H9 (cell line): ENCODE measurements around the gene CENPM. TPM values are rescaled to one million over a fixed set of nuclear protein-coding genes. Genes with fewer than 3 reads are reported as not detected.
A peak's percentile ranks its signal among the peaks of the same experiment; 100 is the strongest.

Experiments used
- DNase-seq: peaks from one replicate; pipeline ENCODE4 v3.0.0-alpha.2; 2017
- H2AFZ ChIP-seq: one replicate; pipeline ENCODE4 v1.6.1; 2013; ENCODE audit warnings: mild to moderate bottlenecking, low read length, control low read depth, moderate library complexity
- H2AK5ac ChIP-seq: 2 replicates; pipeline ENCODE4 v1.6.1; 2013; ENCODE audit warnings: low read length, control low read depth, mixed read lengths; ENCODE audit not compliant: insufficient read length
- H2BK120ac ChIP-seq: one replicate; pipeline ENCODE4 v1.6.1; 2013; ENCODE audit warnings: low read depth, mild to moderate bottlenecking, low read length, control low read depth, inconsistent platforms; ENCODE audit not compliant: poor library complexity, severe bottlenecking
- H2BK12ac ChIP-seq: 2 replicates; pipeline ENCODE4 v1.6.1; 2013; ENCODE audit warnings: low read length, control low read depth, mixed read lengths, low read depth; ENCODE audit not compliant: insufficient read length
- H2BK15ac ChIP-seq: 2 replicates; pipeline ENCODE4 v1.6.1; 2013; ENCODE audit warnings: low read depth, low read length, control low read depth
- H2BK20ac ChIP-seq: one replicate; pipeline ENCODE4 v1.6.1; 2013; ENCODE audit warnings: low read depth, mild to moderate bottlenecking, low read length, control low read depth, inconsistent platforms; ENCODE audit not compliant: poor library complexity, severe bottlenecking
- H2BK5ac ChIP-seq: 2 replicates; pipeline ENCODE4 v1.6.1; 2013; ENCODE audit warnings: low read length, control low read depth, mixed read lengths; ENCODE audit not compliant: insufficient read length
- H3K14ac ChIP-seq: 2 replicates; pipeline ENCODE4 v1.6.1; 2013; ENCODE audit warnings: low read length, control low read depth; ENCODE audit not compliant: insufficient read depth
- H3K18ac ChIP-seq: 2 replicates; pipeline ENCODE4 v1.6.1; 2013; ENCODE audit warnings: low read depth, mild to moderate bottlenecking, mixed read lengths, low read length, control low read depth; ENCODE audit not compliant: insufficient read length
- H3K23ac ChIP-seq: 2 replicates; pipeline ENCODE4 v1.6.1; 2013; ENCODE audit warnings: low read length, control low read depth, mixed read lengths, low read depth; ENCODE audit not compliant: insufficient read length
- H3K23me2 ChIP-seq: 2 replicates; pipeline ENCODE4 v1.6.1; 2013; ENCODE audit warnings: low read depth, mild to moderate bottlenecking, mixed read lengths, low read length, control low read depth; ENCODE audit not compliant: insufficient read length, poor library complexity, severe bottlenecking
- H3K27ac ChIP-seq: 2 replicates; pipeline ENCODE4 v1.5.1; 2013; ENCODE audit warnings: low read length, control low read depth, mixed read lengths, low read depth; ENCODE audit not compliant: insufficient read length
- H3K27me3 ChIP-seq: 2 replicates; pipeline ENCODE4 v1.6.1; 2013; ENCODE audit warnings: low read length, control low read depth, inconsistent platforms; ENCODE audit not compliant: insufficient read depth
- H3K4ac ChIP-seq: 2 replicates; pipeline ENCODE4 v1.6.1; 2013; ENCODE audit warnings: low read depth, mild to moderate bottlenecking, control low read depth, inconsistent platforms, low read length, moderate library complexity
- H3K4me1 ChIP-seq: 2 replicates; pipeline ENCODE4 v1.6.1; 2013; ENCODE audit warnings: low read length, control low read depth, inconsistent platforms; ENCODE audit not compliant: insufficient read depth
- H3K4me2 ChIP-seq: 2 replicates; pipeline ENCODE4 v1.6.1; 2013; ENCODE audit warnings: low read length, control low read depth, mixed read lengths; ENCODE audit not compliant: insufficient read length, insufficient read depth
- H3K56ac ChIP-seq: 2 replicates; pipeline ENCODE4 v1.6.1; 2013; ENCODE audit warnings: low read depth, mild to moderate bottlenecking, mixed read lengths, low read length, control low read depth; ENCODE audit not compliant: insufficient read length
- H3K79me1 ChIP-seq: 2 replicates; pipeline ENCODE4 v1.6.1; 2013; ENCODE audit warnings: low read depth, mild to moderate bottlenecking, moderate library complexity, low read length, control low read depth, inconsistent platforms; ENCODE audit not compliant: insufficient read depth, poor library complexity, severe bottlenecking
- H3K79me2 ChIP-seq: 2 replicates; pipeline ENCODE4 v1.6.1; 2013; ENCODE audit warnings: low read length, control low read depth, inconsistent platforms; ENCODE audit not compliant: insufficient read depth
- H3K9ac ChIP-seq: 2 replicates; pipeline ENCODE4 v1.6.1; 2013; ENCODE audit warnings: low read length, control low read depth, mixed read lengths; ENCODE audit not compliant: insufficient read length; ENCODE audit errors: extremely low read depth
- H3K9me3 ChIP-seq: one replicate; pipeline ENCODE4 v1.6.1; 2013; ENCODE audit warnings: low read depth, low read length, inconsistent platforms; ENCODE audit not compliant: control insufficient read depth
- H3T11ph ChIP-seq: one replicate; pipeline ENCODE4 v1.6.1; 2013; ENCODE audit warnings: mild to moderate bottlenecking, low read length, control low read depth, inconsistent platforms
- H4K20me1 ChIP-seq: one replicate; pipeline ENCODE4 v1.6.1; 2013; ENCODE audit not compliant: control insufficient read depth, insufficient read length, insufficient read depth
- H4K5ac ChIP-seq: 2 replicates; pipeline ENCODE4 v1.6.1; 2013; ENCODE audit warnings: low read depth, mild to moderate bottlenecking, mixed read lengths, low read length, control low read depth; ENCODE audit not compliant: insufficient read length
- H4K8ac ChIP-seq: replicated peaks from 2 replicates; pipeline ENCODE4 v1.6.1; 2013; ENCODE audit warnings: low read length, control low read depth, mixed read lengths, low read depth; ENCODE audit not compliant: insufficient read length
- H4K91ac ChIP-seq: 2 replicates; pipeline ENCODE4 v1.6.1; 2013; ENCODE audit warnings: low read depth, mild to moderate bottlenecking, moderate library complexity, mixed read lengths, low read length, control low read depth; ENCODE audit not compliant: insufficient read length
- H3K27ac Mint-ChIP-seq, 3 experiments: 2 replicates in 2 of 3; 3 replicates in 1 of 3; pipeline ENCODE4 v1.8.0; 2020 to 2021; ENCODE audit warnings: mixed read lengths in 3 of 3, mild to moderate bottlenecking in 1 of 3, moderate library complexity in 1 of 3
- H3K27me3 Mint-ChIP-seq: 2 replicates; pipeline ENCODE4 v1.8.0; 2021; ENCODE audit warnings: low read depth, mild to moderate bottlenecking, moderate library complexity, mixed read lengths
- H3K36me3 Mint-ChIP-seq, 3 experiments: 2 replicates in 2 of 3; 3 replicates in 1 of 3; pipeline ENCODE4 v1.8.0; 2020 to 2021; ENCODE audit warnings: low read depth in 3 of 3, mixed read lengths in 3 of 3; ENCODE audit not compliant: insufficient read depth in 1 of 3
- H3K4me1 Mint-ChIP-seq, 2 experiments: 2 replicates each; pipeline ENCODE4 v1.8.0; 2020; ENCODE audit warnings: mixed read lengths in 2 of 2
- H3K4me3 Mint-ChIP-seq, 2 experiments: 2 replicates in 1 of 2; 3 replicates in 1 of 2; pipeline ENCODE4 v1.8.0; 2020 to 2021; ENCODE audit warnings: mild to moderate bottlenecking in 2 of 2, mixed read lengths in 2 of 2, moderate library complexity in 1 of 2
- H3K9me3 Mint-ChIP-seq, 2 experiments: 2 replicates in 1 of 2; 3 replicates in 1 of 2; pipeline ENCODE4 v1.8.0; 2020; ENCODE audit warnings: mild to moderate bottlenecking in 2 of 2, mixed read lengths in 2 of 2, moderate library complexity in 1 of 2
- CTCF ChIP-seq: fragments of 200-600 bp; sonication (generic); conservative IDR thresholded peaks from 3 replicates; pipeline ENCODE4 v1.8.0; 2021; ENCODE audit warnings: antibody characterized with exemption, mild to moderate bottlenecking
- WGBS: extraction: QIAGEN DNeasy Blood & Tissue Kit; methylation state at CpG from one replicate; pipeline ENCODE4 v1.1.7; 2013; ENCODE audit warnings: missing lambda C conversion rate, low lambda C conversion rate, mixed read lengths; ENCODE audit not compliant: insufficient read length; ENCODE audit errors: extremely low coverage; 5-methylcytosine and 5-hydroxymethylcytosine counted together
- total RNA-seq: library from RNA; stranded (reverse); gene quantifications from 2 replicates; pipeline ENCODE4 v1.2.1, GENCODE V29; 2021

Gene CENPM
- total RNA-seq, 1 experiment from 2014 or later, result 36.5 TPM

GRCh38 chr22:41907436-41908401 lies 39.2 kb downstream of the CENPM start:
- H2BK5ac ChIP-seq, result no peak overlapping the region
- no peak overlapping the region for H4K91ac ChIP-seq
- H2BK120ac ChIP-seq, result no peak overlapping the region
- peaks cover 23% of the 10 kb centered on the region; the same call in 1 of the 2 replicates for H3K27me3 ChIP-seq
- H3K27ac ChIP-seq, result no peak overlapping the region
- no peak overlapping the region for H2BK20ac ChIP-seq
- H4K5ac ChIP-seq, result no peak overlapping the region
- no peak for TF ChIP-seq CTCF
- no peak overlapping the region for H3K56ac ChIP-seq
- H3K27me3 Mint-ChIP-seq, result peaks cover 41% of the 10 kb centered on the region
- no peak overlapping the region for H4K8ac ChIP-seq
- no peak overlapping the region for H3K18ac ChIP-seq
- H3K4me1 ChIP-seq, result no peaks in the 10 kb centered on the region
- peaks cover 9 to 17% of the 10 kb centered on the region in 2 experiments for H3K4me1 Mint-ChIP-seq
- H2BK12ac ChIP-seq, result no peak overlapping the region
- no peaks in the 10 kb centered on the region for H3K23me2 ChIP-seq
- no peaks in the 10 kb centered on the region for H4K20me1 ChIP-seq
- H2BK15ac ChIP-seq, result no peak overlapping the region
- H3T11ph ChIP-seq, result no peak overlapping the region
- no peak overlapping the region for H2AFZ ChIP-seq
- no peak overlapping the region for H3K4me2 ChIP-seq
- H3K27ac Mint-ChIP-seq, result no peak overlapping the region; a peak in 1 of 7 replicates
- no peaks in the 10 kb centered on the region for H3K79me1 ChIP-seq
- H2AK5ac ChIP-seq, result no peak overlapping the region
- H3K9ac ChIP-seq, result no peak overlapping the region
- no CpG with 5 or more reads among the region's 10 CpGs for WGBS
- no peak overlapping the region for H3K4ac ChIP-seq
- no peaks in the 10 kb centered on the region for H3K79me2 ChIP-seq
- DNase-seq, result peak; percentile 39
- H3K4me3 Mint-ChIP-seq, result no peak overlapping the region
- no peak overlapping the region for H3K23ac ChIP-seq
- no peaks in the 10 kb centered on the region for H3K9me3 ChIP-seq
- H3K14ac ChIP-seq, result no peak overlapping the region
- peaks cover 14 to 41% (median 28%) of the 10 kb centered on the region in 3 experiments for H3K36me3 Mint-ChIP-seq
- H3K9me3 Mint-ChIP-seq, result no peaks in the 10 kb centered on the region; a peak in 2 of 5 replicates
